ENCODE results near the gene DNM2. TPM values are rescaled to one million over a fixed set of nuclear protein-coding genes. Genes with fewer than 3 reads are reported as not detected.
"Not testable (repeated sequence)": the region's sequence is repeated elsewhere in the genome, so short reads cannot be mapped to it uniquely, and the experiment has no call there.

The DNM2 gene
- total and polyA plus RNA-seq, 9 donors = 49.9 to 81.7 (median 68.3) TPM

DNA sequence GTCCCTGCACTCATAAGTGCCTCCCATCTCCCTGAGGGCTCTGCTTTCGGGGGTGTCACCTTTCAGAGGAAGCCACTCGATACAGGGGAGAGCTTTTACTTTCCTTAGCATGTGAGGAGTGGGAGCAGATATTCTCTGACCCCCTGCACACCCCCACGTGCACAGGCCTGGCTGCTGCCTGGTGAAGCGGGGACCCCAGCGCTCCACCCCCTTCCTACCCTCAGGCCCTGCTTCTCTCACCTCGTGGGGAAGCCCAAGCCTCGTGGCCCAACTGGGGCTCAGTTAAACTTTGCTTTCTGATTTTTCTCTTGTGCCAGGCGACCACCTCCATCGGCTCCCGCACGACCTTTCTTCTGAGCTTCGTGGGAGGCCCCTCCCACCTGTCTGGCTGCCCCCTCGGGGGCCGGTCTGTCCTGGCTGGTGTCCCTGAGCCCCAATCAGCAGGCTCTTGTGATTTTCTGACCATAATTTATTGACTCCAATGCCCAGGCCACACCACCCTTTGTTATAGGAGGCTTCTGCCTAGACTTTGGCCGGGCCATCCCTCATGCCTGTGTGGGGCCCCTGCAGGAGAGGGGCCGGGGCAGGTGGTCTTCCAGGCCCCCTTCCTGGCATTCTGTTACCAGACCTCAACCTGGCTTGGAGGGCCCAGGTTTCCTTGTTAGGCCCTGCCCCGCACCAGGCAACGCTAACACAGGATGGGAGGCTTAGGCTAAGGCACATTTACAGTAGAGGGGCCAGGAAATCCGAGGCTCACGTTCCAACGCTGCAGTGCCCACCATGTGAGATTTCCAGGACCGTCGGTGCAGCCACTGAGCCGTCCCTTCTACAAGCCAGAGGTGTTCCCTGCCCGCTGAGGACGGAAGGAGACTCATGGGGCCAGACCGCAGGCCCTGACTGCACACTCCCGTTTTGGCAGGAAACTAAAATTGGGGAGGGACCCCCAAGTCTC is 114.4 kb downstream of the DNM2 start:
- Histone ChIP-seq H3K4me3 (ENCODE audit: low read length) (no peak overlapping the region), H3K27ac (ENCODE audit: low read length) (no peak overlapping the region), H3K4me1 (ENCODE audit: control insufficient read depth, insufficient read depth, low read length) (peaks cover 15% of the 10 kb centered on the region), H3K9me3 (replicated peaks; ENCODE audit: control insufficient read depth, low read depth, low read length) (peaks cover 5% of the 10 kb centered on the region), H3K27me3 (ENCODE audit: control insufficient read depth, insufficient read depth, low read length) (no peaks in the 10 kb centered on the region), H3K36me3 (ENCODE audit: control insufficient read depth, insufficient read depth, low read length) (peaks cover 61% of the 10 kb centered on the region)
- DNase-seq = no peak
- 69% methylated on average over 25 of the region's 28 CpGs for WGBS (ENCODE audit: insufficient coverage)

DNA sequence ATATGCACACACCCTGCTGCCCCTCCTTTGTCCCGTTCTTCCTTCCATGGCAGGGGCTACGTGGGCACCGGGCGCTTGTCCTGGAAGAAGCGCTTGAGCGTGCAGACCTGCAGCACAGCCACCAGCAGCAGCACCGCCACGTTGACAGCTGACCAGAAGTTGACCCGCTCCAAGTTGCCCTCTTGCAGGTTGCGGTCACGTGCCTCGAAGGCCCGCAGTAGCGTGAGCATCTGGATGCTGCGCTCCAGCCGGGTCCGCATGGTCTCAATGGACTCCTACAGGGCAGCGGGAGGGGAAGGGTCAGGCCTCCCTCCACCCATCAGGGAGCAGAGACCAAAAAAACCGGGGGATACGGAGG is 115.0 kb downstream of the DNM2 start:
- H3K36me3 ChIP-seq (ENCODE audit: control insufficient read depth, insufficient read depth, low read length) = peaks cover 61% of the 10 kb centered on the region
- WGBS (ENCODE audit: insufficient coverage) = 75% methylated on average over 16 of the region's 20 CpGs
- H3K4me3 ChIP-seq (ENCODE audit: low read length) = no peak overlapping the region
- H3K27me3 ChIP-seq (ENCODE audit: control insufficient read depth, insufficient read depth, low read length) = no peaks in the 10 kb centered on the region
- no peak overlapping the region for H3K27ac ChIP-seq (ENCODE audit: low read length)
- H3K9me3 ChIP-seq (replicated peaks; ENCODE audit: control insufficient read depth, low read depth, low read length) = peaks cover 5% of the 10 kb centered on the region
- H3K4me1 ChIP-seq (ENCODE audit: control insufficient read depth, insufficient read depth, low read length) = peaks cover 15% of the 10 kb centered on the region
- DNase-seq = no peak

DNA sequence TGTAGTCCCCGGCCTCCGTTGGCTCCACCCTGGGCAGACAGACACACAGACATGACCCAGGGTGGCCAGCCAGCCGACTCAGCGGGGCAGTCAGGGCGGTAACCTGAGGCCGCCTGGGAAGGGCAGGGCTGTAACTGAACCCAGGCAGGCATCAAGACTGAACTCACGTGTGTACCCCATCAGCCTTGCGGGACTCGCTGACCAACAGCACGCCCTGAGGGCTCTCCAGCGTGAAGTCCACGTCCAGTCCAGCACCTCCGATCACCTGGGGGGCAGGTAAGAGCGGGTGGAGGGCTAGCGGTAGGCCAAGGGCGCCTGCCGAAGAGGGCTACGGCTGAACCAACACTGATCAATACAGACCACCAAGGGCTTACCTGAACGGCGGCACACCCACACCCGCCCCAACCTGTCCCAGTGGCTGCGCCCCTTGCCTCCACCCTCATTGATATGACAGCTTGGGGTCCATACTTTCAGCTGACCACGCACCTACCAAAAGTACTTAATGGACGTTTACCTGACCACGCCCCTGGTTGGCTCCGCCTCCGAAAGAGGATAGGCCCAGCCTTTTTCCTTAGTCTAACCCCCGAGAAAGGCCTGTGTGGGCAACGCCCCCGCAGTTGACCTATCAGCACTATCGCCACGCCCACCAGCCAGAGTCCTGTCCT is 117.3 kb downstream of the DNM2 start:
- H3K36me3 ChIP-seq (ENCODE audit: control insufficient read depth, insufficient read depth, low read length) = peaks cover 47% of the 10 kb centered on the region
- peak overlapping the region; percentile 100 for H3K27ac ChIP-seq (ENCODE audit: low read length)
- no peaks in the 10 kb centered on the region for H3K27me3 ChIP-seq (ENCODE audit: control insufficient read depth, insufficient read depth, low read length)
- peak overlapping the region; percentile 88 for H3K4me3 ChIP-seq (ENCODE audit: low read length)
- H3K9me3 ChIP-seq (replicated peaks; ENCODE audit: control insufficient read depth, low read depth, low read length) = peaks cover 5% of the 10 kb centered on the region
- 42% methylated on average over 32 of the region's 32 CpGs for WGBS (ENCODE audit: insufficient coverage)
- DNase-seq = no peak
- peaks cover 15% of the 10 kb centered on the region for H3K4me1 ChIP-seq (ENCODE audit: control insufficient read depth, insufficient read depth, low read length)

DNA sequence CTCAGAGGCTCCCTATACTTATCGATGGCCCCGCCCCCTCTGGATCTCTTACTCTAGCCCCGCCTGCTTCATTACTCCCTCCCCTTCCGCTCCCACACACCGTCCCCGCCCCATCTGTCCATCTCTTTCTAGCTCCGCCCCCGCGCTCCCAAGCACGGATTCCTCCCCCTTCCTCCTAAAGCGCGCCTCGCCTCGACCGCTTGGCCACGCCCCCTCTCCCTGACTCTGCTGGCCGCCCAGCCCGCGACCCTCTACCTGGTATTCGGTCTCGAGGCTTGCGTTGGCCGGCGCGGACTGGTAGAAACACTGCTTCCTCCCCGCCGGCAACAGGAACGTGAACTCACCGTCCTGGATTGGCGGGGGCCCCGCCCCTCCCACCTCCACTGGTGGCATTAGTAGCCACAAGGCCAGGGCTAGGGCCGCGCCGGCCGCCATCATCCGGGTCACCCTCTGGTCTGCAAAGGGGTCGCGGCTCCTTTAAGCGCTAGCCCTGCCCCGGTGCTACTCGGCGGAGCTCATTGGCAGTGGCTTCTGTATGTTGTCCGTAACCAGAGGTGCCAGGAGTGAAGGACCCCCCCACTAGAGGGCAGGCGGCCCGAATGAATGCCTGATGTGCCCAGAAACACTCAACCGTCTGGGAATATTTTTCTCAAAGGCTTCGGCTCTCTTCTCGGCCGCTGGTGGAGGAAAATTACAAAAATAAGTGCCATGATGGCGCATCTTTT is 118.0 kb downstream of the DNM2 start, which contains the start of gene TMED1:
Gene TMED1 (minus strand): TSS at position 459 of the 725 bp plus-strand sequence. CDS start 21 bp downstream, at position 438.
- peaks cover 40% of the 10 kb centered on the region for H3K36me3 ChIP-seq (ENCODE audit: control insufficient read depth, insufficient read depth, low read length)
- H3K9me3 ChIP-seq (replicated peaks; ENCODE audit: control insufficient read depth, low read depth, low read length) = peaks cover 5% of the 10 kb centered on the region
- H3K27me3 ChIP-seq (ENCODE audit: control insufficient read depth, insufficient read depth, low read length) = no peaks in the 10 kb centered on the region
- peaks cover 15% of the 10 kb centered on the region for H3K4me1 ChIP-seq (ENCODE audit: control insufficient read depth, insufficient read depth, low read length)
- WGBS (ENCODE audit: insufficient coverage) = under 1% methylated on average over 50 of the region's 50 CpGs
- peak; percentile 99 for DNase-seq
- peak within 1 kb of the TSS; percentile 100 for H3K27ac ChIP-seq (ENCODE audit: low read length)
- H3K4me3 ChIP-seq (ENCODE audit: low read length) = peak within 1 kb of the TSS; percentile 88

DNA sequence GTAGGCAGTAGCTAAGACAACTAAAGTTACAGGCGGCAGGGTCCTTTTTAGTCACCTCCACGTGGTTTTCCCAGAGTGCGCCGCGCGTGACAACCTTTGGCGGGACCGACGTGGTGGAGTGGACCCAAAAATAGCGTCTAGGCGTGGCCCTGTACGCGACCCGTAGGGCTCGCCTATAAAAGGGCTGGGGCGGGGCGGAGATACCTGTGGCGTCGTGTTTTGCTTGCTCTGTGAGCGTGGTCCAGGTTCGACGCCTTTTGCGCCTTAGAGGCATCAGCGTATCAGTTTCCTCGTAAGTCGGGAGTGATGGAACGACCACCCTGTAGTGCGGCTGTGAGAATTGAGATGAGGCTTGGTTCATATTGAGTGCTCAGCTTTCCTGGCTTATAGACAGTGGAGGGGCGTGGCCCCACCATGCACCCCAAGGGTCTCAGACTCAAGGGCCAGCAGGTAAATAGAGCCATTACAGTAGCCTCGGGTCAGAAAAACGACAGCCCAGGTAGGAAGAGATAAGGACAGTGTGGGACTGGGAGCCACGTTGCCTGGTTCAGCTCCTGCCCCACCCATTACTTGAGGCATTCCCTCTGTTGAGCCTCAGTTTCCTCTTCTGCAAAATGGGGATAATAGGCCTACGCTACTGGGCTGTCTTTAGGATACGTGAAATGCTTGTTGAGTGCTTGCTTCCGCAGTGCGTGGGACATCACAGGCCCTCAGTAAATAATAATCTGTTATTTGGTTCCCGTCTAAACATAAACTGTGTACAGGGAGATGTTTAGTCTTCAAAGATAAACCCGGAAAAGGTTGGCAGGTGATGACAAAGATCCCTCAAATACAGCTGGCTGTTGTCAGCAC is 118.8 kb downstream of the DNM2 start:
- peak overlapping the region; percentile 88 for H3K4me3 ChIP-seq (ENCODE audit: low read length)
- H3K4me1 ChIP-seq (ENCODE audit: control insufficient read depth, insufficient read depth, low read length) = peaks cover 15% of the 10 kb centered on the region
- peak overlapping the region; percentile 100 for H3K27ac ChIP-seq (ENCODE audit: low read length)
- H3K9me3 ChIP-seq (replicated peaks; ENCODE audit: control insufficient read depth, low read depth, low read length) = peaks cover 5% of the 10 kb centered on the region
- 18% methylated on average over 26 of the region's 38 CpGs for WGBS (ENCODE audit: insufficient coverage)
- peaks cover 33% of the 10 kb centered on the region for H3K36me3 ChIP-seq (ENCODE audit: control insufficient read depth, insufficient read depth, low read length)
- no peaks in the 10 kb centered on the region for H3K27me3 ChIP-seq (ENCODE audit: control insufficient read depth, insufficient read depth, low read length)
- peak; percentile 92 for DNase-seq

DNA sequence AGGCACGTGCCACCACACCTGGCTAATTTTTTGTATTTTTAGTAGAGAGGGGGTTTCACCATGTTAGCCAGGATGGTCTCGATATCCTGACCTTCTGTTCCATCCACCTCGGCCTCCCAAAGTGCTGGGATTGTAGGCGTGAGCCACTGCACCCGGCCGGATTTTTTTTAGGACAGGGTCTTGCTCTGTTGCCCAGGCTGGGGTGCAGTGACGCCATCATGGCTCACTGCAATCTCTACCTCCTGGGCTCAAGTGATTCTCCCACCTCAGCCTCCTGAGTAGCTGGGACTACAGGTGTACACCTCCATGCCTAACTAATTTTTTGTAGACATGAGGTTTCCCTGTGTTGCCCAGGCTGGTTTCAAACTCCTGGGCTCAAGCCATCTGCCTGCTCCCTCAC is 119.8 kb downstream of the DNM2 start:
- not testable (repeated sequence) for DNase-seq; H3K27ac ChIP-seq (ENCODE audit: low read length); H3K4me3 ChIP-seq (ENCODE audit: low read length); H3K27me3 ChIP-seq (ENCODE audit: control insufficient read depth, insufficient read depth, low read length); H3K9me3 ChIP-seq (replicated peaks; ENCODE audit: control insufficient read depth, low read depth, low read length)
- 87% methylated on average over 6 of the region's 7 CpGs for WGBS (ENCODE audit: insufficient coverage)
- H3K36me3 ChIP-seq (ENCODE audit: control insufficient read depth, insufficient read depth, low read length) = peaks cover 23% of the 10 kb centered on the region
- H3K4me1 ChIP-seq (ENCODE audit: control insufficient read depth, insufficient read depth, low read length) = peaks cover 15% of the 10 kb centered on the region

DNA sequence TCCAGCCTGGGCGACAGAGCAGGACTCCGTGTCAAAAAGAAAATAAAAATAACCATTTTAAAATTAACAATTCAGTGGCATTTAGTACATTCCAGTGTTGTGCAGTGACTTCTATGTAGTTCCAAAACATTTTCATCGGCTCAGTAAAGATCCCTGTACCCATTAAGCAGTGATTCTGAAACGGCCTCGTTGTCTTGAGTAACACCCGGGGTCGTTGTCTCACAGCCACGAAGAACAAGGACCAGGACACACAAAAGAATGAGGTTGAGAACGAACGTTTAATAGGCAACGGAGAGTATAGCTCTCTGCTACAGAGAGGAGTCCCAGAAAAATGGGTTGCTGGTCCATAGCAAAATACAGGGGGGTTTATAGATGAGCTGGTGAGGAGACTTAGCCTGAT is 120.5 kb downstream of the DNM2 start:
- Histone ChIP-seq H3K4me3 (ENCODE audit: low read length) (no peak overlapping the region), H3K27me3 (ENCODE audit: control insufficient read depth, insufficient read depth, low read length) (no peaks in the 10 kb centered on the region), H3K36me3 (ENCODE audit: control insufficient read depth, insufficient read depth, low read length) (peaks cover 16% of the 10 kb centered on the region), H3K4me1 (ENCODE audit: control insufficient read depth, insufficient read depth, low read length) (peaks cover 15% of the 10 kb centered on the region), H3K9me3 (replicated peaks; ENCODE audit: control insufficient read depth, low read depth, low read length) (peaks cover 5% of the 10 kb centered on the region), H3K27ac (ENCODE audit: low read length) (no peak overlapping the region)
- DNase-seq = no peak
- WGBS (ENCODE audit: insufficient coverage) = 81% methylated on average over 9 of the region's 11 CpGs

DNA sequence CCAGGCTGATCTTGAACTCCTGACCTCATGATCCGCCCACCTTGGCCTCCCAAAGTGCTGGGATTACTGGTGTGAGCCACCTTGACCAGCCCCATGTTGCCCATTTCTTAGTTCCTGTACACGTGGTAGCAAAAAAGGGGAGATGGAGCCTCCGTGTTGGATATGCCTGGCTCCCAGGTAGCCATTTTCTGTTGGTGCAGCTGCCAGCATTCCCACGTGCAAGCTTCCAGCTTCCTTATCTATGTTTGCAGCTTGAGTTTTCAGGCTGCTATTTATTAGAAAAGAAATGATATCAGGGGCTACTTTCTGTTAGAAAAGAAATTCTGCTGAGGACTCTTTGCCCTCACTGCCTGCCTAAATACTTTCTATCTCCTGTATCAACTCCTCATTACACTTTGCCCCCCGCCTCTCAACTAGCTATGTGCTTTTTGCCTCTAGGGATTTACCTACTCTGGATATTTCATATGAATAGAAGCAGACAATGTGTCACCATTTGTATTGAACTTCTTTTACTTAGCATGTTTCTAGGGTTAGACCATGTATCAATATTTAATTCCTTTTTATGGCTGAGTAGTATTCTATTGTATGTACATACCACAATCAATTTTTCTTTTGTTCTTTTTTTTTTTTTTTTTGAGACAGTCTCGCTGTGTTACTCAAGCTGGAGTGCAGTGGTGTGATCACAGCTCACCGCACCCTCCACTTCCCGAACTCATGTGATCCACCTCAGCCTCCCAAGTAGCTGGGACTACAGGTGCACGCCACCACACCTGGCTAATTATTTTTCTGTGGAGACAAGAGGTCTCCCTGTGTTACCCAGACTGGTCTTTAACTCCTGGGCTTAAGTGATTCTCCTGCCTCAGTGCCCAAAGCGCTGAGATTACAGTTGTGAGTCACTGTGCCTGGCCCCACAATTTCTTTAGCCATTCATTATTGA is 121.5 kb downstream of the DNM2 start:
- 80% methylated on average over 4 of the region's 10 CpGs for WGBS (ENCODE audit: insufficient coverage)
- DNase-seq = no peak

DNA sequence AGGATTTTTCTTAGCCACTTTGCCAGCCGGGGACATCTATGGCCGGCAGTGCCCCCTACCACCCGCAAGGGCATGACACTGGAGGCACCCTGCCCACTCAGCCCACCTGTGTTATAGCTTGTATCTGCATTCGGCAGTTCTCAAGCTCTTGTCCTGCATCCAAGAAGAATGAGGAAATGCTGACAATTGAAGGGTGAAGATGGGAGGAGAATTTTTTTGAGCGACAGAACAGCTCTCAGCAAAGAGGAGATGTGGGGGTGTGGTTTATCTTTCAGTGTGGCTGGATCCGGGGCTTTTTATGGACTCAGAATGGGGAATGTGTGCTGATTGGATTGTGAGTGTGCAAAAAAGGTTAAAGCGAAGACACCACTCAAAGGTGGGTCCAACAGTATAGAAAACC is 124.9 kb downstream of the DNM2 start:
- no peaks in the 10 kb centered on the region for H3K27me3 ChIP-seq (ENCODE audit: control insufficient read depth, insufficient read depth, low read length)
- WGBS (ENCODE audit: insufficient coverage) = 73% methylated on average over 4 of the region's 7 CpGs
- peaks cover 8% of the 10 kb centered on the region for H3K9me3 ChIP-seq (replicated peaks; ENCODE audit: control insufficient read depth, low read depth, low read length)
- DNase-seq = no peak
- no peak overlapping the region for H3K4me3 ChIP-seq (ENCODE audit: low read length)
- H3K27ac ChIP-seq (ENCODE audit: low read length) = no peak overlapping the region
- no peaks in the 10 kb centered on the region for H3K36me3 ChIP-seq (ENCODE audit: control insufficient read depth, insufficient read depth, low read length)
- no peaks in the 10 kb centered on the region for H3K4me1 ChIP-seq (ENCODE audit: control insufficient read depth, insufficient read depth, low read length)

More for the DNA sequence above, 121.5 kb downstream of the DNM2 start:
- Histone ChIP-seq H3K9me3 (replicated peaks; ENCODE audit: control insufficient read depth, low read depth, low read length) (peaks cover 5% of the 10 kb centered on the region), H3K4me1 (ENCODE audit: control insufficient read depth, insufficient read depth, low read length) (peaks cover 15% of the 10 kb centered on the region), H3K27me3 (ENCODE audit: control insufficient read depth, insufficient read depth, low read length) (no peaks in the 10 kb centered on the region), H3K4me3 (ENCODE audit: low read length) (no peak overlapping the region), H3K27ac (ENCODE audit: low read length) (no peak overlapping the region), H3K36me3 (ENCODE audit: control insufficient read depth, insufficient read depth, low read length) (peaks cover 6% of the 10 kb centered on the region)
